Measurements from ENCODE around the gene RNF130.
"Not testable (repeated sequence)": the region's sequence is repeated elsewhere in the genome, so short reads cannot be mapped to it uniquely, and the experiment has no call there.

RNF130 gene

DNA sequence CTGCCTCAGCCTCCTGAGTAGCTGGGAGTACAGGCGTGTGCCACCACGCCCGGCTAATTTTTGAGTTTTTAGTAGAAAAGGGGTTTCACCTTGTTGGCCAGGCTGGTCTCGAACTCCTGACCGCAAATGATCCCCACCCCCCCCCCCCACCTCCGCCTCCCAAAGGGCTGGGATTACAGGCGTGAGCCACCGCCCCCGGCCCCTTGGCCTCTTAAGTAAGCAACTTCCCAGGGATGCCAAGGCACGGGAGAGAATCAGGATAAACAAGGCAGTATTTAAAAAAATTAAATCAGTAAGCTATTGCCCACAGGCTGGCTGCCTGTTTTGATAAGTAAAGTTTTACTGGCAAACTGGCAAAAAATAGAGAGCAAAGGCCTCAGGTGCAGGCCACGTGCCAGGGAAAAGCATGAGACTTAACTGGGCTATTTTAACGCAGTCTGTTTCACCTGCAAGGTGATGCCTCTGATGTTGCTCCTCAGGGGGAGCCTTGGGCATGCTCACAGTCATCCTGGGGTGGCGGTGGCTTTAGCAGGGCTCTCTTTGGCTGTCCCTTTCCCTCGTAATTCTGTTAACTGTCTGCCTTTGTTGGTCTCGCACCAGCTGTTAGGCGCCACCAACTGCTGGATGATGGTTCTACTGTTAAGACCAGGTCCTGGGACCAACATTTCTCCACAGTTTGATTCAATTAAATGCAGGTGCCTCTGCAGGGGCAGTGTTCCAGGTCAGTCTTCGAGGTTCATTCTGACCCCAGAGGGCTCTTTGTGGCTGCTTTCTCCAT, 19.4 kb upstream of the RNF130 start:
- peak; percentile 47 for ATAC-seq
- TF ChIP-seq ZNF70 (CRISPR knock-in tag; IDR thresholded peaks at IDR 0.05) (no peak), ZNF565 (CRISPR knock-in tag; conservative IDR thresholded peaks at IDR 0.05; ENCODE audit: low read depth) (no peak), GLIS3 (CRISPR knock-in tag; IDR thresholded peaks at IDR 0.05) (no peak), ESRRG (CRISPR knock-in tag; IDR thresholded peaks at IDR 0.05) (no peak), ZFP30 (CRISPR knock-in tag; IDR thresholded peaks at IDR 0.05) (no peak), CSDC2 (CRISPR knock-in tag; IDR thresholded peaks at IDR 0.05) (no peak), ZNF8 (CRISPR knock-in tag; IDR thresholded peaks at IDR 0.05) (no peak), ARNTL (CRISPR knock-in tag; IDR thresholded peaks at IDR 0.05; ENCODE audit: borderline replicate concordance, low read depth) (no peak), PPARA (CRISPR knock-in tag; IDR thresholded peaks at IDR 0.05; ENCODE audit: borderline replicate concordance) (no peak), BACH2 (CRISPR knock-in tag; IDR thresholded peaks at IDR 0.05; ENCODE audit: borderline replicate concordance) (no peak), SNAI2 (CRISPR knock-in tag; IDR thresholded peaks at IDR 0.05) (no peak), ZC3H10 (CRISPR knock-in tag; IDR thresholded peaks at IDR 0.05) (no peak), ZFP3 (CRISPR knock-in tag; IDR thresholded peaks at IDR 0.05) (no peak), OSR1 (CRISPR knock-in tag; IDR thresholded peaks at IDR 0.05) (no peak), TOX (CRISPR knock-in tag; IDR thresholded peaks at IDR 0.05; ENCODE audit: borderline replicate concordance) (no peak)
- TF ChIP-seq, protein P1, sequence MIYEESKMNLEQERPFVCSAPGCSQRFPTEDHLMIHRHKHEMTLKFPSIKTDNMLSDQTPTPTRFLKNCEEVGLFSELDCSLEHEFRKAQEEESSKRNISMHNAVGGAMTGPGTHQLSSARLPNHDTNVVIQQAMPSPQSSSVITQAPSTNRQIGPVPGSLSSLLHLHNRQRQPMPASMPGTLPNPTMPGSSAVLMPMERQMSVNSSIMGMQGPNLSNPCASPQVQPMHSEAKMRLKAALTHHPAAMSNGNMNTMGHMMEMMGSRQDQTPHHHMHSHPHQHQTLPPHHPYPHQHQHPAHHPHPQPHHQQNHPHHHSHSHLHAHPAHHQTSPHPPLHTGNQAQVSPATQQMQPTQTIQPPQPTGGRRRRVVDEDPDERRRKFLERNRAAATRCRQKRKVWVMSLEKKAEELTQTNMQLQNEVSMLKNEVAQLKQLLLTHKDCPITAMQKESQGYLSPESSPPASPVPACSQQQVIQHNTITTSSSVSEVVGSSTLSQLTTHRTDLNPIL (CRISPR knock-in tag; IDR thresholded peaks at IDR 0.05; ENCODE audit: low read depth), result no peak
- TF ChIP-seq, protein P2, sequence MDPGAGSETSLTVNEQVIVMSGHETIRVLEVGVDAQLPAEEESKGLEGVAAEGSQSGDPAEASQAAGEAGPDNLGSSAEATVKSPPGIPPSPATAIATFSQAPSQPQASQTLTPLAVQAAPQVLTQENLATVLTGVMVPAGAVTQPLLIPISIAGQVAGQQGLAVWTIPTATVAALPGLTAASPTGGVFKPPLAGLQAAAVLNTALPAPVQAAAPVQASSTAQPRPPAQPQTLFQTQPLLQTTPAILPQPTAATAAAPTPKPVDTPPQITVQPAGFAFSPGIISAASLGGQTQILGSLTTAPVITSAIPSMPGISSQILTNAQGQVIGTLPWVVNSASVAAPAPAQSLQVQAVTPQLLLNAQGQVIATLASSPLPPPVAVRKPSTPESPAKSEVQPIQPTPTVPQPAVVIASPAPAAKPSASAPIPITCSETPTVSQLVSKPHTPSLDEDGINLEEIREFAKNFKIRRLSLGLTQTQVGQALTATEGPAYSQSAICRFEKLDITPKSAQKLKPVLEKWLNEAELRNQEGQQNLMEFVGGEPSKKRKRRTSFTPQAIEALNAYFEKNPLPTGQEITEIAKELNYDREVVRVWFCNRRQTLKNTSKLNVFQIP (CRISPR knock-in tag; IDR thresholded peaks at IDR 0.05; ENCODE audit: borderline replicate concordance, low read depth), result no peak
- TF ChIP-seq, protein P3, sequence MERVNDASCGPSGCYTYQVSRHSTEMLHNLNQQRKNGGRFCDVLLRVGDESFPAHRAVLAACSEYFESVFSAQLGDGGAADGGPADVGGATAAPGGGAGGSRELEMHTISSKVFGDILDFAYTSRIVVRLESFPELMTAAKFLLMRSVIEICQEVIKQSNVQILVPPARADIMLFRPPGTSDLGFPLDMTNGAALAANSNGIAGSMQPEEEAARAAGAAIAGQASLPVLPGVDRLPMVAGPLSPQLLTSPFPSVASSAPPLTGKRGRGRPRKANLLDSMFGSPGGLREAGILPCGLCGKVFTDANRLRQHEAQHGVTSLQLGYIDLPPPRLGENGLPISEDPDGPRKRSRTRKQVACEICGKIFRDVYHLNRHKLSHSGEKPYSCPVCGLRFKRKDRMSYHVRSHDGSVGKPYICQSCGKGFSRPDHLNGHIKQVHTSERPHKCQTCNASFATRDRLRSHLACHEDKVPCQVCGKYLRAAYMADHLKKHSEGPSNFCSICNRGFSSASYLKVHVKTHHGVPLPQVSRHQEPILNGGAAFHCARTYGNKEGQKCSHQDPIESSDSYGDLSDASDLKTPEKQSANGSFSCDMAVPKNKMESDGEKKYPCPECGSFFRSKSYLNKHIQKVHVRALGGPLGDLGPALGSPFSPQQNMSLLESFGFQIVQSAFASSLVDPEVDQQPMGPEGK (CRISPR knock-in tag; IDR thresholded peaks at IDR 0.05; ENCODE audit: borderline replicate concordance), result no peak
- TF ChIP-seq, protein P4, sequence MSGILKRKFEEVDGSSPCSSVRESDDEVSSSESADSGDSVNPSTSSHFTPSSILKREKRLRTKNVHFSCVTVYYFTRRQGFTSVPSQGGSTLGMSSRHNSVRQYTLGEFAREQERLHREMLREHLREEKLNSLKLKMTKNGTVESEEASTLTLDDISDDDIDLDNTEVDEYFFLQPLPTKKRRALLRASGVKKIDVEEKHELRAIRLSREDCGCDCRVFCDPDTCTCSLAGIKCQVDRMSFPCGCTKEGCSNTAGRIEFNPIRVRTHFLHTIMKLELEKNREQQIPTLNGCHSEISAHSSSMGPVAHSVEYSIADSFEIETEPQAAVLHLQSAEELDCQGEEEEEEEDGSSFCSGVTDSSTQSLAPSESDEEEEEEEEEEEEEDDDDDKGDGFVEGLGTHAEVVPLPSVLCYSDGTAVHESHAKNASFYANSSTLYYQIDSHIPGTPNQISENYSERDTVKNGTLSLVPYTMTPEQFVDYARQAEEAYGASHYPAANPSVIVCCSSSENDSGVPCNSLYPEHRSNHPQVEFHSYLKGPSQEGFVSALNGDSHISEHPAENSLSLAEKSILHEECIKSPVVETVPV (CRISPR knock-in tag; IDR thresholded peaks at IDR 0.05), result no peak

DNA sequence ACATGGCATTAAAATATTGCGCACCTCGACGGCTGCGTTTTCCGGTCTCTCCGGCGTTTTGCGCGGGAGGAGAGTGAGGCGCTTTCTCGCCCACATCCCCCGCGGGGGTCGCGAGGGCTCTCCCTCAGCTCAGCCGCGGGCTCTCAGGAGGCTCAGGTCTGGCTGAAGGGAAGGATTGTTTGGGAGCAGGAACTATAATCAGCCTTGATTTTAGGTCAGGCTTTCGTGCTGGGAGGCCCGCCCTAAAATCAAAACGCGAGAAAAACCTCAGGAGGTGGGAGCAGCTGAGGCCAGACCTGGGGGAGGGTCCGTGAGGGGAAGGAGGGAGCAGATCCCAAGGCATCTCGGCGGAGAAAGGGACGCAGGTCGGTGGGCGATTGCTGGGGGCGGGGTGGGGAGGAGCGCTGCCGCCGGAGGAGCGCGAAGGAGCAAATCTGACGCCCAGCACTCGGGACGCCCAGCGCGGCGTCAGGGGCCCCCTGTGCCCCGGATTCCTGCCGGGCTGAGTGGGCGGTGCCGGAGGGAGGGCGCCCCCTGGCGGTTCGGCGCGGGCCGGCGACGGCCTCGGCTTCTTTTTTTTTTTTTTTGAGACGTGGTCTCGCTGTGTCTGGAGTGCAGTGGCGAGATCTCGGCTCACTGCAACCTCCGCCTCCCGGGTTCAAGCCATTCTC, 18.7 kb upstream of the RNF130 start:
- ATAC-seq, result peak; percentile 95
- TF ChIP-seq, protein P2 (CRISPR knock-in tag; IDR thresholded peaks at IDR 0.05; ENCODE audit: borderline replicate concordance, low read depth), result no peak
- TF ChIP-seq ZNF70 (CRISPR knock-in tag; IDR thresholded peaks at IDR 0.05), result no peak
- TF ChIP-seq ZFP30 (CRISPR knock-in tag; IDR thresholded peaks at IDR 0.05), result no peak
- no peak for TF ChIP-seq ZNF565 (CRISPR knock-in tag; conservative IDR thresholded peaks at IDR 0.05; ENCODE audit: low read depth)
- TF ChIP-seq, protein P5, sequence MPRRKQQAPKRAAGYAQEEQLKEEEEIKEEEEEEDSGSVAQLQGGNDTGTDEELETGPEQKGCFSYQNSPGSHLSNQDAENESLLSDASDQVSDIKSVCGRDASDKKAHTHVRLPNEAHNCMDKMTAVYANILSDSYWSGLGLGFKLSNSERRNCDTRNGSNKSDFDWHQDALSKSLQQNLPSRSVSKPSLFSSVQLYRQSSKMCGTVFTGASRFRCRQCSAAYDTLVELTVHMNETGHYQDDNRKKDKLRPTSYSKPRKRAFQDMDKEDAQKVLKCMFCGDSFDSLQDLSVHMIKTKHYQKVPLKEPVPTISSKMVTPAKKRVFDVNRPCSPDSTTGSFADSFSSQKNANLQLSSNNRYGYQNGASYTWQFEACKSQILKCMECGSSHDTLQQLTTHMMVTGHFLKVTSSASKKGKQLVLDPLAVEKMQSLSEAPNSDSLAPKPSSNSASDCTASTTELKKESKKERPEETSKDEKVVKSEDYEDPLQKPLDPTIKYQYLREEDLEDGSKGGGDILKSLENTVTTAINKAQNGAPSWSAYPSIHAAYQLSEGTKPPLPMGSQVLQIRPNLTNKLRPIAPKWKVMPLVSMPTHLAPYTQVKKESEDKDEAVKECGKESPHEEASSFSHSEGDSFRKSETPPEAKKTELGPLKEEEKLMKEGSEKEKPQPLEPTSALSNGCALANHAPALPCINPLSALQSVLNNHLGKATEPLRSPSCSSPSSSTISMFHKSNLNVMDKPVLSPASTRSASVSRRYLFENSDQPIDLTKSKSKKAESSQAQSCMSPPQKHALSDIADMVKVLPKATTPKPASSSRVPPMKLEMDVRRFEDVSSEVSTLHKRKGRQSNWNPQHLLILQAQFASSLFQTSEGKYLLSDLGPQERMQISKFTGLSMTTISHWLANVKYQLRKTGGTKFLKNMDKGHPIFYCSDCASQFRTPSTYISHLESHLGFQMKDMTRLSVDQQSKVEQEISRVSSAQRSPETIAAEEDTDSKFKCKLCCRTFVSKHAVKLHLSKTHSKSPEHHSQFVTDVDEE (CRISPR knock-in tag; IDR thresholded peaks at IDR 0.05), result no peak
- TF ChIP-seq TCF4 (CRISPR knock-in tag; IDR thresholded peaks at IDR 0.05; ENCODE audit: borderline replicate concordance), result no peak
- no peak for TF ChIP-seq CSDC2 (CRISPR knock-in tag; IDR thresholded peaks at IDR 0.05)
- TF ChIP-seq, protein P4 (CRISPR knock-in tag; IDR thresholded peaks at IDR 0.05), result no peak
- TF ChIP-seq RARB (CRISPR knock-in tag; IDR thresholded peaks at IDR 0.05), result no peak
- no peak for TF ChIP-seq SNAI2 (CRISPR knock-in tag; IDR thresholded peaks at IDR 0.05)
- TF ChIP-seq ZNF8 (CRISPR knock-in tag; IDR thresholded peaks at IDR 0.05), result no peak
- TF ChIP-seq ESRRG (CRISPR knock-in tag; IDR thresholded peaks at IDR 0.05), result no peak
- TF ChIP-seq ZC3H10 (CRISPR knock-in tag; IDR thresholded peaks at IDR 0.05), result no peak
- no peak for TF ChIP-seq BACH2 (CRISPR knock-in tag; IDR thresholded peaks at IDR 0.05; ENCODE audit: borderline replicate concordance)
- TF ChIP-seq TOX (CRISPR knock-in tag; IDR thresholded peaks at IDR 0.05; ENCODE audit: borderline replicate concordance), result no peak
- no peak for TF ChIP-seq OSR1 (CRISPR knock-in tag; IDR thresholded peaks at IDR 0.05)
- TF ChIP-seq GLIS3 (CRISPR knock-in tag; IDR thresholded peaks at IDR 0.05), result no peak
- no peak for TF ChIP-seq ARNTL (CRISPR knock-in tag; IDR thresholded peaks at IDR 0.05; ENCODE audit: borderline replicate concordance, low read depth)

DNA sequence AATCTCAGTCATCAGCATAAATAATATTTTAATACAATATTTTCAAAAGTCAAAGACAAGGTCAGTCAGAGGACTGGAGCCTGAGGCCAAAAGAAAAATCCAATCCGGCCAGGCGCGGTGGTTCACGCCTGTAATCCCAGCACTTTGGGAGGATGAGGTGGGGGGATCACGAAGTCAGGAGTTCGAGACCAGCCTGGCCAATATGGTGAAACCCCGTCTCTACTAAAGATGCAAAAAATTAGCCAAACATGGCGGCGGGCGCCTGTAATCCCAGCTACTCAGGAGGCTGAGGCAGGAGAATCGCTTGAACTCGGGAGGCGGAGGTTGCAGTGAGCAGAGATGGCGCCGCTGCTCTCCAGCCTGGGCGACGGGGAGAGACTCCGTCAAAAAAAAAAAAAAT, 18.1 kb upstream of the RNF130 start:
- not testable (repeated sequence) for ATAC-seq

Measured in SK-N-SH treated with all-trans-retinoic acid at 6 μM for 48 hours (cell line).